HUDEP-2 (cell line): ENCODE data around the gene CAMK2N2.
A peak's percentile ranks its signal among the peaks of the same experiment; 100 is the strongest.

Experiments
- DNase-seq, 76 experiments: peaks; one replicate each; lab custom pipeline; 2025; ENCODE audit not compliant: unreplicated experiment in 76 of 76; lab: John Stamatoyannopoulos, UW

Gene CAMK2N2

DNA sequence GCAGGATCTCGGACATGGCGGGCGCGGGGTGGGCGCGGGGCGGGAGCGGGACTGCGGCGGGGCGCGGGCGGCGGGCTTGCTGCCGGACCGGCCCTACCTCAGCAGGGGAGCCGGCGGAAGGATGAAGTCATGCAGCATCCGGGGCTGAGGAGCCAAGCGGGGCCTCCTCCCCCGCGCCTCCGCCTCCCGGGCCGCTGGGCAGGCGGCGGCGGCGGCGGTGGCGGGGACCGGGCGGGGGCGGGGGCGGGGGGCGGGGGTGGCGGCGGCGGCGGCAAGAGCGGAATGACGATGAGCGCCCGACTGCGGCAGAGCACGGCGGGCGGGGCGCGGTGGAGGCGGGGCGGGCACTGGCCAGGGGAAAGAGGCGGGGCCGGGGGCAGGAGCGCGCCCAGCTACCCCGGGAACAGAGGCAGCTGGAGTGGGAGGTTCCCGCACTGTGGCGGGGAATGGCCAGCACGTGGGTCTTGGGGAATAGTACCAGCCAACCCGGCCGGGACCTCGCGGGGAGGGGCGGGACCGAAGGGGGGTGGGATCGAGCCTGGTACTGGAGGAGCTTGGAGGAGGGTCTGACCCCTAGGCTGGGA is at the start of gene CAMK2N2:
Gene CAMK2N2 (minus strand): TSS at position 284 of the 584 bp plus-strand sequence. CDS start 268 bp downstream, at position 16.
- DNase-seq, result peak in 32 of 76 experiments; percentile 4 to 52 (median 22)

DNA sequence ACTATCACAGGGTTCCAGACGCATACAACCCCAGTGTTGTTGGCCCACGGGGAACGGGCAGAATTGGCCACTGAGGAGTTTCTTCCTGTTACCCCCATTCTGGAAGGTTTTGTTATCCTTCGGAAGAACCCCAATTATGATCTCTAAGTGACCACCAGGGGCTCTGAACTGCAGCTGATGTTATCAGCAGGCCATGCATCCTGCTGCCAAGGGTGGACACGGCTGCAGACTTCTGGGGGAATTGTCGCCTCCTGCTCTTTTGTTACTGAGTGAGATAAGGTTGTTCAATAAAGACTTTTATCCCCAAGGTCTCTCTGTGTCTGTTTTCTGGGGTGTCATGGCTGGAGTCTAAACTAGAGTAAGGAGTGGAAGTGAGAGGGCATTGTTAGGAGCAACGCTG is 47.4 kb upstream of the CAMK2N2 start:
- DNase-seq, result no peak

DNA sequence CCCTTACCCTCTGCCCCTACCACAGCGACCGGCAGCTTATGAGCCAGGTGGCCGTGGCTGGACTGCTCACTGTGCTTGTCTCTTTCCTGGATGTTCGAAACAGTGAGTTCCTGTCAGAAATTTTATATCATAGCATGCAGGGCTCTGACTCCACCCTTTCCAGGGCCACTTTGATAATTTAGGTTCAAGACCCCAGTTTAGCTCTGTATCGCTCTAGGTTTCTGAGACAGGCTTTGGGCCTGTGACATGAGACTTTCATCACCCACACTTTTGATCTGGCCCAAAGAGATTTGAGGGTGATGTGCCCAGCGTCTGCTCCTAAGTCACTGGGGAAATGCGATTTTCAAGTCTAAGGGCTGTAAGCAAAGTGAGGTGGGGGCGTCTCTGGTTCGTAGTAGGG is 46.6 kb upstream of the CAMK2N2 start:
- peak in 1 of 76 experiments; percentile 32 for DNase-seq

DNA sequence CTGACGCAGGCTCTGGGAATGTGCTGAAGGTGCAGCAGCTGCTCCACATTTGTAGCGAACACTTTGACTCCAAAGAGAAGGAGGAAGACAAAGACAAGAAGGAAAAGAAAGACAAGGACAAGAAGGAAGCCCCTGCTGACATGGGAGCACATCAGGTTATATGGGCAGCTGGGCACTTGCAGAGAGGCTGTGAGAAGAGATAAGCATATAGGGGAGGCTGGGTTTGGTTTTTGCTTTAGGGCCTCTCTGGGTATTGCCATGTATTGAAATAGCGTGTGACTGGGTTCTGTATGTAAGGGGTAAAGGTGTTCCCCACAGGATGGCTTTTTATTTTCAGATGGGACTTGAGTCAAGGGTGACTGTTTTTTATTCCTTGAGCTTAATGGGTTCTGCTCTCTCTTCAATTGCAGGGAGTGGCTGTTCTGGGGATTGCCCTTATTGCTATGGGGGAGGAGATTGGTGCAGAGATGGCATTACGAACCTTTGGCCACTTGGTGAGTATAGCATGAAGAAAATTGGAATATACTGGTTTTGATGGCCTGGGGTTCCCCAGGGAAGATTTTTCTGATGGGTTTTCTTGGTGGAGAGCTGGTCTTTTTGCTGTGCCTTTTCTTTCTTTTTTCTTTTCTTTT is 45.1 kb upstream of the CAMK2N2 start:
- peak in 51 of 76 experiments; percentile 4 to 63 (median 32) for DNase-seq

DNA sequence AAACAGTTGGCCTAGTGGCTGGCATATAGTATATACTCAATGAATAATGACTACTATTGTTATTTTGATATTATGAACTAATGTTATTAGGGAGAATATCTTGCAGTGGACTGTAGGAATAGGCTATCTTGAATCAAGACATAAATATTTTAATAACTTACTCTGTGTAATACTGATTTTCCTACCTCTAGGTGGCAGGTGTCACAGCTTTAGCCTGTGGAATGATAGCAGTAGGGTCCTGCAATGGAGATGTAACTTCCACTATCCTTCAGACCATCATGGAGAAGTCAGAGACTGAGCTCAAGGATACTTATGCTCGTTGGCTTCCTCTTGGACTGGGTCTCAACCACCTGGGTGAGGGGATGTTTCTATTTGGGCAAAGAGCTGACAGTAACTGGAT is 44.2 kb upstream of the CAMK2N2 start:
- DNase-seq, result peak in 10 of 76 experiments; percentile 1 to 30 (median 13)

DNA sequence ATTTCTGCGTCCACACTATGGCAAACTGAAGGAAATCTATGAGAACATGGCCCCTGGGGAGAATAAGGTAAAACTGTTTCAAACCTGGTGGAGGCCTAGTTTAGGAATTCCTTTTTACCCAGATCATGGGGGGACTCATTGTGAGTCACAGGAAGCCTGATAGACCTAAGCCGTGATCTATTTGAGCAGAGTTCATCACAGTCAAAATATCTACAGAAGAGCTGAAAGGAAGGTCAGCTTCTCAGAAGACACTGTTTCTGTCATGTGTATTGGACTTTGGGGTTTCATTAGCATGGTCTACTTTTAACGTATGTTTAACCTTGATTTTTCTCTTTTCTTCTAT is 39.0 kb upstream of the CAMK2N2 start:
- DNase-seq, result no peak

DNA sequence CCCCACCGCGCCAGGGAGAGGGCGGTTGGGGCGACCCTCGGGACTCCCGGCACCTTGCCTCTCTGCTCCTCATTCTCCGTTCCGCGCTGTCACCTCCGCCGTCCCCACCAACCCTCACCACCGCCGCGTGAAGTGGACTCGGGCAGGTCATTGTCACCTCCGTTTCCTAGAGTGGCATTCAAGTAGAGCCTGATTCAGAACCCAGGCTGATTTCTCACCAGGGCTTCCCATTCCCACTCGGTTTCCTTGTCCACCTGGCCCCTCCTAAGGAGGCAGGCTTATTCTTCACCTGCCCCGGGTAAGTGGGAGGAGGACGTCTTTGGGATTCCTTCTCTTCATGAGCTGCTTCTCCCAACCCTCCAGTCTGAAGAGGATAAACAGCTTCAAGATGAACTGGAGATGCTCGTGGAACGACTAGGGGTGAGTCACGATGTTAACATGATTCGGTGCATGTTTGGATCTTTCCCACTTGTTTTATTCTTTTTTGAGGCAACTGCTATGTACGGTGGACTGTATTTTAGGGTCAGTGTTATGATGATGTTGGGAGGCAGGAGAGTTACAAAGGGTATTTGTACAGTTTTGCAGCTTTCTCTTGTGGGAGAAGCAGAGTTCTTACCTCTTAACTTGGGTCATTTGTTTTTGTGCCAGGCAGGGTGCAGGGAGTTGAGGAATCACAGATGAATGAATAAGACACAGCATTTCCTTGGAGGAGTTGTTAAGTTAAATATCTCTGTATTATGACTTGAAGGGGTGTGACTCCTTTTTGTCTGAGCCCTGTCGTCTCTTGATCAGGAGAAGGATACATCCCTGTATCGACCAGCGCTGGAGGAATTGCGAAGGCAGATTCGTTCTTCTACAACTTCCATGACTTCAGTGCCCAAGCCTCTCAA is 38.4 kb upstream of the CAMK2N2 start:
- DNase-seq, result peak in 4 of 76 experiments; percentile 1 to 35 (median 24)

DNA sequence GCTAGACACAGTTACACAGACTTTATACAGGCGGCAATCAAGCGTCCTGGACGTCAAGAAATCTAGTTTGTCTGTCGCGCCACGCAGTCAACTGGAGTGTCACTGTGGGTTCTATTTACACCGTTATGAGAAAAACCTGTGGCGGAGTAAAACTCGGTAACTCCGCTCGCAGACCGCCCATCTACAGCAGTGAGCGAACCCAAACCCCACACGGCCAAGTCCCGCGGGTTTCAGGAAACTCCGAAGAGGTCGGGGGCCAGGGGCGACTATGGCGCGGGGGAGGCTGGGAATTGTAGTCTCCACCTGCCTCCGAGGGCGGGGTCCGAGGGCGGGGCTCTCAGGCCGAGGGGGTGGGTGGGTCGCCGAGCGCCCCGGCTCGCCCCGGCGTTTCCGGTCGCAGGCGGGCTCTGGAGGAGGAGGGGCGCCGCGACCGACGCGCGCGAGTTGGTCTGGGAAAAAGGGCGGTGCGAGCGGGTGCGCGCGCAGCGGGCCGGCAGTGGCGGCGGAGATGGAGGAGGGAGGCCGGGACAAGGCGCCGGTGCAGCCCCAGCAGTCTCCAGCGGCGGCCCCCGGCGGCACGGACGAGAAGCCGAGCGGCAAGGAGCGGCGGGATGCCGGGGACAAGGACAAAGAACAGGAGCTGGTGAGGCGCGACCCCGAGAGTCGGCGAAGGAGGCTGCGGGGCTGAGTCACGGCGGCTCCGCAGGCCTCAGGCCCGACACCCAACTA is 37.6 kb upstream of the CAMK2N2 start, which contains the start of gene PSMD2:
Gene PSMD2 (plus strand): TSS at position 483 of the 729 bp plus-strand sequence. CDS start 26 bp downstream, at position 509.
- DNase-seq, result peak in 75 of 76 experiments; percentile 32 to 98 (median 94)

DNA sequence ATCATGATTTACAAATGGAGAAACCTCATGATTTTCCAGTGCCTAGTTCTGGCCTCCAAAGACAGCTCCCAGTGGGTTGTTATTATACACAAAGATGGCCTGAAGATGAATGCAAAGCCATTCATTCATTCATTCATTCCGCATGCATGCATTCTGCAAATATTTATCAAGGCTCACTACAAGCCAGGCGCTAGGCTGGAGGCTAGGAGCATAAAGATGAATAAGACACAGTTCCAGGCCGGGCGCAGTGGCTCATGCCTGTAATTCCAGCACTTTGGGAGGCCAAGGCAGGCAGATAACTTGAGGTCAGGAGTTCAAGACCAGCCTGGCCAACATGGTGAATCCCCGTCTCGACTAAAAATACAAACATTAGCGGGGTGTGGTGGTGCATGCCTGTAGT is 35.3 kb upstream of the CAMK2N2 start:
- no peak for DNase-seq

DNA sequence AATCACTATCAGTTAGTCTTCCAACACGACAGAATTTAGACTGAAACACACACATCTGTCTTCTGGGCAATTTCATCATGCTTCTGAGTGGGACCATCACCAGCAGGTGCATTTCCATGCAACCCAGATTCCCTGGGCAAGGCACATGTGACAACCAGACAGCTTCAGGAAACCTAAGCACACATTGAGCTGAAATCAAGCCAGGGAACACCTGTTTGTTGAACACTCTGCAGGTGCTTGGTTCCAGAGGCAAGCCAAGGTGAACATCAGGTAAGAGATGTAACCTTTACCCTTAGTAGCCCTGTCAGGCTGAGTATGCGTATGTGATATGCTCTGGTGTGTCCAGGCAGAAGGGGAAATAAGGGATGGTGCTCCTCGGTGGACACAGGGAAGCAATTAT is 34.4 kb upstream of the CAMK2N2 start:
- DNase-seq, result no peak

DNA sequence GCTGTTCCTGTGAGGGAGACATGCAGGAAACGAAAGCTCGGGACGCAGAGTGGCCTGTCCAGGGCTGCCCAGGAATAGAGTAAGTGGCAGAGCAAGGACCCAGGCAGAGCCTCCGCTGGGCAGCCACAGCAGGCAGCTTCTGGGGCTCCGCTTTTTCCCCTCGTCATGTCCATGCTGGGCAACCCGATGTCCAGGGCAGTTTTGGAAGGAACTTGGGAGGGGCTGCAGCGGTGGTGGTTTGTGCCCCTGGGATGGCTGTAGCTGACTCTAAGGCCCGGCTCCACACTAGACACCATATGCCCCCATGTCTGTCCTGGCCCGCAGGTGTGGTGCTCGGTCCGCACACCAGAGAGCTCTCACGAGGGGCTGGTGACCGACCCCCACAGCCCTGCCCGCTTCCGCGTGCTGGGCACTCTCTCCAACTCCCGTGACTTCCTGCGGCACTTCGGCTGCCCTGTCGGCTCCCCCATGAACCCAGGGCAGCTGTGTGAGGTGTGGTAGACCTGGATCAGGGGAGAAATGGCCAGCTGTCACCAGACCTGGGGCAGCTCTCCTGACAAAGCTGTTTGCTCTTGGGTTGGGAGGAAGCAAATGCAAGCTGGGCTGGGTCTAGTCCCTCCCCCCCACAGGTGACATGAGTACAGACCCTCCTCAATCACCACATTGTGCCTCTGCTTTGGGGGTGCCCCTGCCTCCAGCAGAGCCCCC is 30.5 kb upstream of the CAMK2N2 start:
- no peak for DNase-seq

DNA sequence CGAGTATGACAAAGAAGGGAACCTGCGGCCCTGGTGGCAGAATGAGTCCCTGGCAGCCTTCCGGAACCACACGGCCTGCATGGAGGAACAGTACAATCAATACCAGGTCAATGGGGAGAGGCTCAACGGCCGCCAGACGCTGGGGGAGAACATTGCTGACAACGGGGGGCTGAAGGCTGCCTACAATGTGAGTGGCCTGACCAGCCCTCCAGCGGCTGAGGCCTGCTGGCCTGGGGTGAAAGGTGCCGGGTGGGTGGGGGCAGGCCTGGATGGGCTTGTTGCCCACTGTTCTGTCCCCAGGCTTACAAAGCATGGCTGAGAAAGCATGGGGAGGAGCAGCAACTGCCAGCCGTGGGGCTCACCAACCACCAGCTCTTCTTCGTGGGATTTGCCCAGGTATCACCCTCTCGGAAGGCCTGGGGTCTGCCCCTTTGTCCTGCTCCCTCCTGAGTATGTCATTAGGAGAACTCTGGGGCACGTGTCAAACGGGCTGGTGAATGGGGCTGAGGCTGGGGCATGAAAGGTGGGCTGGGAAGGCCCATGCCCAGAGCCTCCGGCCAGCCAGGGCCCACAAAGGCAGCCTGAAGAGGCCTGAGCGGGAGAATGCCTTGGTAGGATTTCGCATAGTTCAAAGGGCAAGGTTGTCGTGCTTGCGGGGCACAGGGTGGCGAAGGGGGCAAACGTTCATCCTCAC is 29.8 kb upstream of the CAMK2N2 start:
- DNase-seq, result no peak

DNA sequence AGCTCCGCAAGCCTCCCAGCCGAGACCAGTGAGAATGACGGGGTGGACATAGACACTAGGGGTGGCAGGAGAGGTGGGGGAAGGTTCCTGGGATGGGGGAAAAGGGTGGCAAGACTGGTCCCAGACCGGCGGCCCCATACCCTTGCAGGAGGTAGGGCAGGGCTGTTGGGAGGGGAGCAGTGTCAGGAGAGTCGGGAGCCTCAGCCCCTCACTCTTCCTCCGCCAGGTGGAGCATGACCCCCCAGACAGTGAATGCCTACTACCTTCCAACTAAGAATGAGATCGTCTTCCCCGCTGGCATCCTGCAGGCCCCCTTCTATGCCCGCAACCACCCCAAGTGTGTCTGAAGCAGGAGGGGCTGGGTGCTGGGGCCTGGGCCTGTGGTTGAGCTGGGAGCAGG is 29.0 kb upstream of the CAMK2N2 start:
- DNase-seq, result no peak

DNA sequence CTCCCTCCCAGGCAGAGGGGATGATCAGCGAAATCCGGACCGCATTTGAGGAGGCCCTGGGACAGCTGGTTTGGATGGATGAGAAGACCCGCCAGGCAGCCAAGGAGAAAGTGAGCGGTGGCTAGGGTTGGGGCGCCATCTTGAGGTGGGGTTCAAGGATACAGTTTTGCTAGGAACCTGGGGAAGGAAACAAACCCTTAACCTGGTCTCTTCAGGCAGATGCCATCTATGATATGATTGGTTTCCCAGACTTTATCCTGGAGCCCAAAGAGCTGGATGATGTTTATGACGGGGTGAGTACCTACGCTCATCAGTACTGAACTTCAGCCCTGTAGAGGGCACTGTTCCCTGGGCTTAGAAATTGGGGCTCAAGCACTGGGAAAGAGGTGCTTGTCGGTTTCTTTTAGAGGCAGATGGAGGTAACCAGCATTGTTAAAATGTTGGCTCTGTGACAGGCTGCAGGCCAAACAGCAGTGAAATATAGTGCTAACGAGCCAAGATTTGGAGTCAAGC is 28.1 kb upstream of the CAMK2N2 start:
- peak in 47 of 76 experiments; percentile 2 to 61 (median 30) for DNase-seq

DNA sequence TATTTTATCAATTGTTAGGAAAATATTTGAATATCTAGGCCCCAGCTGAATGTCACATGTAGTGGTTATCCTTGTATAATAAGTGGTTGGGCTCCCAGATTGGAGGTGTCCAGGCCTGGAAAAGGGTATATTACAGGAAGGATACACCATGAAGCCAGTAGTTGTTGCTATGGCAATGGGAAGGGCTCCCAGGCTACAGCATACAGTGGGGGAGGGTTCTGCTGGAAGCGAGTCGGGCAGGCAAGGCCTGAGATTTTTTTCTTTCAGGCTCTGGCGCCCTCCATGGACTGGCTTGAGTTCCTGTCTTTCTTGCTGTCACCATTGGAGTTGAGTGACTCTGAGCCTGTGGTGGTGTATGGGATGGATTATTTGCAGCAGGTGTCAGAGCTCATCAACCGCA is 23.3 kb upstream of the CAMK2N2 start:
- peak in 49 of 76 experiments; percentile 5 to 64 (median 24) for DNase-seq

DNA sequence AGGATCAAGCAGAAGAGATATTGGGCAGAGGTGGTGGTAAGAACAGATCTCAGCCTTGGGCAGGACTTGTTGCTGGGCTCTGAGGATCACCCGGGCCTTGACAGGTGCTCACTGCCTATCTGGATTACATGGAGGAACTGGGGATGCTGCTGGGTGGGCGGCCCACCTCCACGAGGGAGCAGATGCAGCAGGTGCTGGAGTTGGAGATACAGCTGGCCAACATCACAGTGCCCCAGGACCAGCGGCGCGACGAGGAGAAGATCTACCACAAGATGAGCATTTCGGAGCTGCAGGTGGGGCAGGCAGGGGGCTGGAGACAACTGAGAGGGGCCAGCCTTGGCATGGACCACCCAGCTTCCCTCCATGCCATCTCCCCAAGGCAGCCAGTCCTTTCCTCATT is 22.3 kb upstream of the CAMK2N2 start:
- DNase-seq, result no peak

DNA sequence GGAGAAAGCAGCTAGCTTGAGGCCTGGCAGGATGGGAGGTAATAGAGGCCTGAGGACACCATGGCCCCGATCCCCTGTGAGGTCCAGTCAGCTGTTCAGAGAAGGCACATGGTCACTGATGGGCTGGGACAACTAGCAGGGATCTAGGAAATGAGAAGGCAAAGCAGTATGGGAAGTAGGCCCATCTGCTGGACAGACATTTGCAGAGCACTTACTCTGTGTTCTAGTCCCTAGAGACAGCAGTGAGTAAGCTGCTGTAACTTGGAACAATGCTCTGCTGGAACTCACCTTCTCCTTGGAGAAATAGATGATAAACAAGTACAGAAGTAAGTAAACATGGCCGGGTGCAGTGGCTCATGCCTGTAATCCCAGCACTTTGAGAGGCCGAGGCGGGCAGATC is 21.6 kb upstream of the CAMK2N2 start:
- DNase-seq, result no peak

DNA sequence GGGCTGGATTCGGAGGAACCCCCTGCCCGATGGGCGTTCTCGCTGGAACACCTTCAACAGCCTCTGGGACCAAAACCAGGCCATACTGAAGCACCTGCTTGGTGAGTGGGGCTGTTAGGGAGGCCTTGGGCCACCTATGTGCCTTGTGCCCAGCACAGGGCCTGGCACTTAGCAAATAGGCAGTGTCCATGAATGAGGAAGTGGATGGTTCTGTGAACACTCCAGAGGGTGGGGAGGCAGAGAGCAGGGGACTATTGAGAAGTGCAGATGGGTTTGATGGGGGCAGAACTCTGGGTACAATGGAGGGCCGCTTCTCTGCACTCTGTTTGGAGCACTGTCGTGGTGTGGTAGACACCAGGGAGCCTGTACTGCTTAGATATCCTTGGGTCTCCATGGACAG is 16.0 kb upstream of the CAMK2N2 start:
- DNase-seq, result no peak
